ENCODE measurements around the gene ZNF761. TPM values are rescaled to one million over a fixed set of nuclear protein-coding genes. Genes with fewer than 3 reads are reported as not detected.

ZNF761 gene
- total RNA-seq, 1 experiment from 2014 or later = 16.4 TPM

- Histone ChIP-seq H3K4me1 (replicated peaks; ENCODE audit: insufficient read depth) (no peaks in the 10 kb centered on the region), H3K27ac (no peak overlapping the region), H3K9me2 (ENCODE audit: insufficient read depth) (no peaks in the 10 kb centered on the region), H2AFZ (no peak overlapping the region), H3K36me3 (ENCODE audit: low read depth) (0 out of 2 replicates have a peak, but pooled peaks cover 6% of the 10 kb centered on the region), H3K27me3 (ENCODE audit: insufficient read depth, low read depth) (no peaks in the 10 kb centered on the region), H3K4me3 (no peak overlapping the region), H3K9me3 (ENCODE audit: insufficient read depth, low read depth) (peaks cover 51% of the 10 kb centered on the region), H3K4me2 (no peak overlapping the region), H3F3A (ENCODE audit: insufficient read depth, low read depth) (no peaks in the 10 kb centered on the region; the same call in 1 of the 2 replicates), H4K20me1 (ENCODE audit: insufficient read depth) (no peaks in the 10 kb centered on the region), H3K79me2 (ENCODE audit: low read depth) (no peaks in the 10 kb centered on the region)
- POLR2A ChIA-PET (ENCODE audit: unreplicated experiment) = no interaction called here
- BruUV-seq (replicated peaks) = no TSS peak
- CTCF ChIA-PET = no interaction called here
- TF ChIP-seq EZH2 (IDR thresholded peaks at IDR 0.05; ENCODE audit: low read depth) = no peak
- DNase-seq = no peak
- intact Hi-C loops (cut with micrococcal nuclease; ENCODE audit: unreplicated experiment) = no loop called here
Observed at GRCh38 chr19:53389571-53389970, 42.2 kb upstream of the ZNF761 start.

GRCh38 chr19:53389978-53390377 is 41.8 kb upstream of the ZNF761 start:
- Histone ChIP-seq H3K36me3 (ENCODE audit: low read depth) (0 out of 2 replicates have a peak, but pooled peaks cover 6% of the 10 kb centered on the region), H3K9me3 (ENCODE audit: insufficient read depth, low read depth) (peaks cover 47% of the 10 kb centered on the region), H3K4me3 (no peak overlapping the region), H4K20me1 (ENCODE audit: insufficient read depth) (no peaks in the 10 kb centered on the region), H3F3A (ENCODE audit: insufficient read depth, low read depth) (no peaks in the 10 kb centered on the region; the same call in 1 of the 2 replicates), H3K79me2 (ENCODE audit: low read depth) (no peaks in the 10 kb centered on the region), H3K27ac (no peak overlapping the region), H3K27me3 (ENCODE audit: insufficient read depth, low read depth) (no peaks in the 10 kb centered on the region), H2AFZ (no peak overlapping the region), H3K4me2 (no peak overlapping the region), H3K4me1 (replicated peaks; ENCODE audit: insufficient read depth) (no peaks in the 10 kb centered on the region), H3K9me2 (ENCODE audit: insufficient read depth) (no peaks in the 10 kb centered on the region)
- ChIA-PET CTCF (no interaction called here), POLR2A (ENCODE audit: unreplicated experiment) (no interaction called here)
- BruUV-seq (replicated peaks) = no TSS peak
- no peak for DNase-seq
- no peak for TF ChIP-seq CTCF (conservative IDR thresholded peaks at IDR 0.05)
- no peak for TF ChIP-seq EZH2 (IDR thresholded peaks at IDR 0.05; ENCODE audit: low read depth)
- intact Hi-C loops (cut with micrococcal nuclease; ENCODE audit: unreplicated experiment) = no loop called here

GRCh38 chr19:53394522-53394973 is 37.2 kb upstream of the ZNF761 start:
- Histone ChIP-seq H3K4me3 (peak overlapping the region; percentile 88), H3K4me1 (replicated peaks; ENCODE audit: insufficient read depth) (peaks cover 6% of the 10 kb centered on the region; the same call in 1 of the 2 replicates), H3K79me2 (ENCODE audit: low read depth) (peaks cover 17% of the 10 kb centered on the region), H2AFZ (peak overlapping the region; percentile 90), H3F3A (ENCODE audit: insufficient read depth, low read depth) (no peaks in the 10 kb centered on the region; the same call in 1 of the 2 replicates), H3K36me3 (ENCODE audit: low read depth) (peaks cover 11% of the 10 kb centered on the region), H4K20me1 (ENCODE audit: insufficient read depth) (no peaks in the 10 kb centered on the region), H3K27ac (no peak overlapping the region), H3K9me3 (ENCODE audit: insufficient read depth, low read depth) (peaks cover 20% of the 10 kb centered on the region; the same call in 1 of the 2 replicates), H3K9me2 (ENCODE audit: insufficient read depth) (no peaks in the 10 kb centered on the region), H3K27me3 (ENCODE audit: insufficient read depth, low read depth) (no peaks in the 10 kb centered on the region), H3K4me2 (peak overlapping the region; percentile 84)
- CTCF ChIA-PET = no interaction called here
- TF ChIP-seq CTCF (conservative IDR thresholded peaks at IDR 0.05) (peak; percentile 67; the same call in 1 of the 2 replicates), EZH2 (IDR thresholded peaks at IDR 0.05; ENCODE audit: low read depth) (no peak)
- no TSS peak for BruUV-seq (replicated peaks)
- POLR2A ChIA-PET (ENCODE audit: unreplicated experiment) = interaction anchor here (0.6 kb wide), 1 partner anchor 1412 kb away, joined by 3 read pairs; no protein-coding TSS in a partner anchor
- intact Hi-C loops (cut with micrococcal nuclease; ENCODE audit: unreplicated experiment) = loop anchor here (2.0 kb wide), 1 partner anchor 1126 kb away; the partner anchor contains the start of gene ZNF766
- DNase-seq = peak in 1 of 2 experiments; percentile 40

Data from PC-9 (cell line).